Tibial artery (tissue), 4 donors: ENCODE data around the gene KLHL18.

Source experiments
- DNase-seq, 2 donors: peaks; one replicate each; pipeline ENCODE4 v3.0.0-alpha.2; 2019
- H3K27ac ChIP-seq, 2 donors: fragments of 200-600 bp; sonication (generic) in 1 of 2; 1 replicate in 1 of 2; 2 replicates in 1 of 2; pipeline ENCODE4 v1.5.1; 2018 to 2019; ENCODE audit warnings: mild to moderate bottlenecking in 1 of 2
- H3K27me3 ChIP-seq, 2 donors: fragments of 200-600 bp; sonication (generic) in 1 of 2; one replicate each; pipeline versions ENCODE4 v1.5.1 to v1.6.0; 2016 to 2019
- H3K36me3 ChIP-seq, 3 donors: fragments of 200-600 bp; sonication (generic) in 2 of 3; one replicate each; pipeline ENCODE4 v1.5.1; 2016 to 2019; ENCODE audit warnings: mild to moderate bottlenecking in 2 of 3
- H3K4me1 ChIP-seq, 4 donors: fragments of 200-600 bp; sonication (generic) in 2 of 4; 1 replicate in 3 of 4; 2 replicates in 1 of 4; pipeline ENCODE4 v1.5.1; 2016 to 2019
- H3K4me3 ChIP-seq, 2 donors: fragments of 200-600 bp; sonication (generic) in 1 of 2; 1 replicate in 1 of 2; 2 replicates in 1 of 2; pipeline ENCODE4 v1.5.1; 2018 to 2019; ENCODE audit warnings: mild to moderate bottlenecking in 2 of 2
- H3K9me3 ChIP-seq, 3 donors: fragments of 200-600 bp; sonication (generic) in 1 of 3; one replicate each; pipeline ENCODE4 v1.5.1; 2016 to 2019
- CTCF ChIP-seq, 2 experiments: fragments of 200-600 bp in 1 of 2; fragments of 450-650 bp in 1 of 2; IDR thresholded peaks; one replicate each; pipeline ENCODE4 v1.5.1; 2017 to 2019; ENCODE audit warnings: antibody characterized with exemption in 2 of 2, mild to moderate bottlenecking in 1 of 2, moderate library complexity in 1 of 2
- intact Hi-C: fragments of 100-400 bp; cut with DNase I; formaldehyde crosslinking; loops from one replicate; pipeline ENCODE4 v1.15.0; 2023; ENCODE audit warnings: low total_unique reads

Gene KLHL18

DNA sequence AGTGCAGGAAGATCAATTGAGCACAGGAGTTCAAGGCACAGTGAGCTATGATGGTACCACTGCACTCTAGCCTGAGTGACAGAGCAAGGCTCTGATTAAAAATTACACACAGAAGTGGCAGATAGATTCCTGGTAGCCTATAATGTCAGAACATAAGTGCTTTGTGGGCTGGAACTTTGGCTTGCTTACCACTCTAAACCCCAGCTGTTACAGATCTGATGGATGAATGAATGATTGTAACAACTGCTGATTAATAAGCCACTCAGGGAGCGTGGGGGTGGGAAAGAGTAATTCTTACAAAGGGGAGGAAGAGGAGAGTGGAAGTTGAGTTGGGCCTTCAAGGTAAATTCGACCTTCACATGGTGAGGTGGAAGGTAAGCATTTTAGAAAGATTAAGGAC lies 57.2 kb downstream of the KLHL18 start:
- no peaks in the 10 kb centered on the region for H3K27me3 ChIP-seq
- H3K27ac ChIP-seq: no peak overlapping the region
- H3K4me1 ChIP-seq: no peaks in the 10 kb centered on the region
- no peak overlapping the region for H3K4me3 ChIP-seq
- no peak for TF ChIP-seq CTCF (IDR thresholded peaks at IDR 0.05)
- H3K36me3 ChIP-seq: peaks cover 67 to 99% (median 91%) of the 10 kb centered on the region in 3 donors
- intact Hi-C loops: no loop called here
- H3K9me3 ChIP-seq: no peaks in the 10 kb centered on the region
- DNase-seq: no peak

DNA sequence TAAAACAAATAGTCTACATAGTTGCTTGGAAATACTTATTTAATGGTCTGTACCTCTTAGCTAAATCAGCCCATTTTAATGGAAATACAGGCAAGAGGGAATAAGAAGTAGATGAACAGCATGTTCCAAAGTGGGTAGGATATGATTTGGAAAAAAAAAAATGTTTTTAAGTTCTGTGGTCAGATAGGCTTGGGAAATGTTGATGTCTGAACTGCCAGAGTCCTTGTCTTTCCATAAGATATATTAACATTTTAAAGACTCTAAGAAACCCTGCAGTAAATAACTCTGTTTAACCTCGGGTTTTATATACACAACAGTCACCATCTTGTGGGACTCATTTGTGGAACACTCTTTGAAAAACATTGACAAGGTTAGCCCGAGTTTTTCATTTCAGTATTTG lies 58.1 kb downstream of the KLHL18 start:
- Histone ChIP-seq H3K9me3 (no peaks in the 10 kb centered on the region), H3K27me3 (no peaks in the 10 kb centered on the region), H3K27ac (no peak overlapping the region), H3K36me3 (peaks cover 61 to 98% (median 86%) of the 10 kb centered on the region in 3 donors), H3K4me1 (no peaks in the 10 kb centered on the region), H3K4me3 (no peak overlapping the region)
- intact Hi-C loops: no loop called here
- no peak for TF ChIP-seq CTCF (IDR thresholded peaks at IDR 0.05)
- DNase-seq: no peak

GRCh38 chr3:47342151-47342550 lies 59.4 kb downstream of the KLHL18 start:
- TF ChIP-seq CTCF (IDR thresholded peaks at IDR 0.05): no peak

GRCh38 chr3:47342812-47343211 lies 60.1 kb downstream of the KLHL18 start:
- intact Hi-C loops: no loop called here

More at GRCh38 chr3:47342151-47342550, 59.4 kb downstream of the KLHL18 start:
- no peaks in the 10 kb centered on the region for H3K27me3 ChIP-seq
- intact Hi-C loops: no loop called here
- H3K9me3 ChIP-seq: no peaks in the 10 kb centered on the region
- no peak overlapping the region for H3K27ac ChIP-seq
- no peak for DNase-seq
- no peaks in the 10 kb centered on the region for H3K4me1 ChIP-seq
- peaks cover 52 to 85% (median 74%) of the 10 kb centered on the region in 3 donors for H3K36me3 ChIP-seq
- no peak overlapping the region for H3K4me3 ChIP-seq

GRCh38 chr3:47343471-47343971 lies 60.8 kb downstream of the KLHL18 start:
- Histone ChIP-seq H3K4me3 (no peak overlapping the region), H3K27me3 (no peaks in the 10 kb centered on the region), H3K4me1 (no peaks in the 10 kb centered on the region), H3K9me3 (no peaks in the 10 kb centered on the region), H3K27ac (no peak overlapping the region), H3K36me3 (peaks cover 40 to 71% (median 63%) of the 10 kb centered on the region in 3 donors)
- intact Hi-C loops: no loop called here
- no peak for DNase-seq
- no peak for TF ChIP-seq CTCF (IDR thresholded peaks at IDR 0.05)

More at GRCh38 chr3:47342812-47343211, 60.1 kb downstream of the KLHL18 start:
- H3K27me3 ChIP-seq: no peaks in the 10 kb centered on the region
- no peak overlapping the region for H3K4me3 ChIP-seq
- no peaks in the 10 kb centered on the region for H3K9me3 ChIP-seq
- no peak for TF ChIP-seq CTCF (IDR thresholded peaks at IDR 0.05)
- no peak overlapping the region for H3K27ac ChIP-seq
- DNase-seq: no peak
- H3K36me3 ChIP-seq: peaks cover 45 to 78% (median 67%) of the 10 kb centered on the region in 3 donors
- no peaks in the 10 kb centered on the region for H3K4me1 ChIP-seq

- no peak for TF ChIP-seq CTCF (IDR thresholded peaks at IDR 0.05)
- Histone ChIP-seq H3K27ac (no peak overlapping the region), H3K9me3 (no peaks in the 10 kb centered on the region), H3K4me1 (no peaks in the 10 kb centered on the region), H3K36me3 (peaks cover 26 to 57% (median 48%) of the 10 kb centered on the region in 3 donors), H3K27me3 (no peaks in the 10 kb centered on the region), H3K4me3 (no peak overlapping the region)
- intact Hi-C loops: no loop called here
- DNase-seq: no peak
These were observed 62.2 kb downstream of the KLHL18 start for GRCh38 chr3:47344971-47345370.
